HG02798 (cell line): Measurements from ENCODE around the gene CROCC2.

Source experiments
- ATAC-seq: cut with Tn5 transposase; IDR thresholded peaks from one replicate; pipeline ENCODE4 v1.9.1; 2021; ENCODE audit warnings: mild to moderate bottlenecking; ENCODE audit not compliant: unreplicated experiment, poor library complexity

Gene CROCC2

GRCh38 chr2:241029599-241030332 lies 123.6 kb downstream of the CROCC2 start:
- no peak for ATAC-seq

- ATAC-seq: no peak
Observed at GRCh38 chr2:241030333-241030680, 124.2 kb downstream of the CROCC2 start.

GRCh38 chr2:241030883-241031282 lies 124.7 kb downstream of the CROCC2 start:
- no peak for ATAC-seq

- ATAC-seq: no peak
Observed at GRCh38 chr2:241031436-241032165, 125.5 kb downstream of the CROCC2 start.

- ATAC-seq: no peak
Observed at GRCh38 chr2:241033336-241033987, 127.3 kb downstream of the CROCC2 start.

- no peak for ATAC-seq
Observed at GRCh38 chr2:241033994-241034393, 127.9 kb downstream of the CROCC2 start.

- no peak for ATAC-seq
Observed at GRCh38 chr2:241034490-241035141, 128.5 kb downstream of the CROCC2 start.

GRCh38 chr2:241035142-241035817 lies 129.1 kb downstream of the CROCC2 start:
- ATAC-seq: no peak

- peak; percentile 20 for ATAC-seq
Observed at GRCh38 chr2:241035818-241036396, 129.8 kb downstream of the CROCC2 start.

- ATAC-seq: peak; percentile 81
Observed at GRCh38 chr2:241036397-241036963, 130.3 kb downstream of the CROCC2 start.

- peak; percentile 21 for ATAC-seq
Observed at GRCh38 chr2:241036964-241037421, 130.9 kb downstream of the CROCC2 start.

GRCh38 chr2:241037498-241037897 lies 131.4 kb downstream of the CROCC2 start:
- no peak for ATAC-seq

- no peak for ATAC-seq
Observed at GRCh38 chr2:241038374-241039180, 132.4 kb downstream of the CROCC2 start.

GRCh38 chr2:241039416-241039815 lies 133.3 kb downstream of the CROCC2 start:
- ATAC-seq: no peak

- no peak for ATAC-seq
Observed at GRCh38 chr2:241040081-241040803, 134.1 kb downstream of the CROCC2 start.

- ATAC-seq: peak; percentile 56
Observed at GRCh38 chr2:241041589-241042158, 135.5 kb downstream of the CROCC2 start.
